NCI-H1105 treated with DMSO at 0.1 percent for 48 hours (cell line): ENCODE data around the gene SLC6A17.

Experiments used
- DNase-seq: peaks from one replicate; lab custom pipeline; 2025; lab: John Stamatoyannopoulos, UW

SLC6A17 gene

GRCh38 chr1:110150330-110151174, at the start of gene SLC6A17:
Gene SLC6A17, plus strand, starts transcription at chr1:110150494. Its CDS starts 16,436 bp downstream, at chr1:110166930.
- DNase-seq, result peak; percentile 44

- no peak for DNase-seq
These were observed 48.2 kb upstream of the SLC6A17 start for GRCh38 chr1:110102081-110102480.

- peak; percentile 59 for DNase-seq
These were observed 44.0 kb upstream of the SLC6A17 start for GRCh38 chr1:110106013-110106941.

- peak; percentile 31 for DNase-seq
These were observed 42.3 kb upstream of the SLC6A17 start for GRCh38 chr1:110107867-110108469.

- DNase-seq, result no peak
These were observed 39.2 kb upstream of the SLC6A17 start for GRCh38 chr1:110111081-110111480.

GRCh38 chr1:110112143-110112542, 38.2 kb upstream of the SLC6A17 start, which contains the start of gene UBL4B:
Gene UBL4B, plus strand, starts transcription at chr1:110112443. Its CDS starts 92 bp downstream, at chr1:110112535.
- DNase-seq, result no peak

- no peak for DNase-seq
These were observed 37.6 kb upstream of the SLC6A17 start for GRCh38 chr1:110112656-110113055.

- no peak for DNase-seq
These were observed 36.7 kb upstream of the SLC6A17 start for GRCh38 chr1:110113551-110113950.

GRCh38 chr1:110114173-110114572, 36.1 kb upstream of the SLC6A17 start:
- DNase-seq, result no peak

- DNase-seq, result no peak
These were observed 35.5 kb upstream of the SLC6A17 start for GRCh38 chr1:110114784-110115183.

- no peak for DNase-seq
These were observed 31.5 kb upstream of the SLC6A17 start for GRCh38 chr1:110118636-110119396.

- no peak for DNase-seq
These were observed 30.5 kb upstream of the SLC6A17 start for GRCh38 chr1:110119843-110120242.

GRCh38 chr1:110120960-110121561, 29.2 kb upstream of the SLC6A17 start:
- DNase-seq, result no peak

- DNase-seq, result no peak
These were observed 27.1 kb upstream of the SLC6A17 start for GRCh38 chr1:110123224-110123623.

- DNase-seq, result no peak
These were observed 24.5 kb upstream of the SLC6A17 start for GRCh38 chr1:110125810-110126209.

GRCh38 chr1:110130113-110130591, 20.1 kb upstream of the SLC6A17 start:
- DNase-seq, result no peak

- no peak for DNase-seq
These were observed 19.3 kb upstream of the SLC6A17 start for GRCh38 chr1:110130989-110131388.

- DNase-seq, result no peak
These were observed 17.6 kb upstream of the SLC6A17 start for GRCh38 chr1:110132682-110133081.

GRCh38 chr1:110133436-110133835, 16.9 kb upstream of the SLC6A17 start:
- no peak for DNase-seq

GRCh38 chr1:110134050-110134595, 16.2 kb upstream of the SLC6A17 start:
- no peak for DNase-seq

GRCh38 chr1:110135246-110135645, 15.0 kb upstream of the SLC6A17 start:
- no peak for DNase-seq
